H1 (cell line): ENCODE results near the gene THOC5.

Experiments used
- BACH1 ChIP-seq: IDR thresholded peaks from 2 replicates; pipeline ENCODE4 v1.6.1; 2012; ENCODE audit warnings: low read length, improper control_type of control experiment
- CEBPB ChIP-seq: IDR thresholded peaks from 2 replicates; pipeline ENCODE4 v1.6.1; 2012; ENCODE audit warnings: low read depth, low read length
- CTCF ChIP-seq, 3 experiments: IDR thresholded peaks; 1 replicate in 2 of 3; 2 replicates in 1 of 3; pipeline versions ENCODE4 v1.5.1 to v1.6.1; 2011; ENCODE audit warnings: low read length in 3 of 3, mild to moderate bottlenecking in 3 of 3, inconsistent platforms in 2 of 3, low read depth in 1 of 3, moderate library complexity in 1 of 3; ENCODE audit not compliant: insufficient read depth in 1 of 3; ENCODE audit errors: control extremely low read depth in 1 of 3
- EP300 ChIP-seq, 2 experiments: IDR thresholded peaks; 1 replicate in 1 of 2; 2 replicates in 1 of 2; pipeline ENCODE4 v1.6.1; 2011 to 2012; ENCODE audit warnings: low read depth in 2 of 2, low read length in 2 of 2, mild to moderate bottlenecking in 2 of 2, borderline replicate concordance in 1 of 2, inconsistent platforms in 1 of 2, moderate library complexity in 1 of 2
- EZH2 ChIP-seq: fragments of 200-600 bp; sonication (generic); IDR thresholded peaks from 2 replicates; pipeline ENCODE4 v1.7.1; 2012; ENCODE audit warnings: low read depth, mild to moderate bottlenecking, moderate library complexity, low read length, inconsistent platforms; ENCODE audit not compliant: severe bottlenecking
- GABPA ChIP-seq: IDR thresholded peaks from 2 replicates; pipeline ENCODE4 v1.6.1; 2011; ENCODE audit warnings: mild to moderate bottlenecking, low read length, moderate library complexity, borderline replicate concordance; ENCODE audit not compliant: insufficient read depth
- POLR2AphosphoS5 ChIP-seq: IDR thresholded peaks from 2 replicates; pipeline ENCODE4 v1.6.1; 2011; ENCODE audit warnings: low read depth, low read length
- RFX5 ChIP-seq: IDR thresholded peaks from 2 replicates; pipeline ENCODE4 v1.6.1; 2011; ENCODE audit warnings: low read depth, low read length, improper control_type of control experiment, borderline replicate concordance
- SP1 ChIP-seq: IDR thresholded peaks from 2 replicates; pipeline ENCODE4 v1.6.1; 2011; ENCODE audit warnings: low read depth, low read length
- SUZ12 ChIP-seq: fragments of 200-600 bp; sonication (generic); IDR thresholded peaks from 2 replicates; pipeline ENCODE4 v1.6.1; 2012; ENCODE audit warnings: mild to moderate bottlenecking, inconsistent platforms, low read length, moderate library complexity, mixed read lengths
- ZNF274 ChIP-seq: IDR thresholded peaks from 2 replicates; pipeline ENCODE4 v1.7.0; 2012; ENCODE audit warnings: low read length, borderline replicate concordance; ENCODE audit errors: extremely low read depth
- TF ChIP-seq, protein P1 (sequence below): IDR thresholded peaks from 2 replicates; pipeline ENCODE4 v1.6.1; 2012; ENCODE audit warnings: inconsistent platforms
- TF ChIP-seq, protein P2 (sequence below): IDR thresholded peaks from 2 replicates; pipeline ENCODE4 v1.6.1; 2011; ENCODE audit warnings: low read length, improper control_type of control experiment

GRCh38 chr22:29578462-29579200 lies 25.1 kb upstream of the THOC5 start:
- TF ChIP-seq CTCF (IDR thresholded peaks at IDR 0.05; ENCODE audit: control extremely low read depth in 1 of 3, insufficient read depth in 1 of 3, low read depth in 1 of 3, low read length in 3 of 3) (no peak), EP300 (IDR thresholded peaks at IDR 0.05; ENCODE audit: borderline replicate concordance in 1 of 2, low read depth in 2 of 2, low read length in 2 of 2) (no peak), SP1 (no peak), ZNF274 (no peak), GABPA (no peak), CEBPB (no peak), EZH2 (no peak), POLR2AphosphoS5 (no peak), BACH1 (no peak), SUZ12 (no peak), RFX5 (no peak)
- TF ChIP-seq, protein P1, sequence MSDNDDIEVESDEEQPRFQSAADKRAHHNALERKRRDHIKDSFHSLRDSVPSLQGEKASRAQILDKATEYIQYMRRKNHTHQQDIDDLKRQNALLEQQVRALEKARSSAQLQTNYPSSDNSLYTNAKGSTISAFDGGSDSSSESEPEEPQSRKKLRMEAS: no peak
- TF ChIP-seq, protein P2, sequence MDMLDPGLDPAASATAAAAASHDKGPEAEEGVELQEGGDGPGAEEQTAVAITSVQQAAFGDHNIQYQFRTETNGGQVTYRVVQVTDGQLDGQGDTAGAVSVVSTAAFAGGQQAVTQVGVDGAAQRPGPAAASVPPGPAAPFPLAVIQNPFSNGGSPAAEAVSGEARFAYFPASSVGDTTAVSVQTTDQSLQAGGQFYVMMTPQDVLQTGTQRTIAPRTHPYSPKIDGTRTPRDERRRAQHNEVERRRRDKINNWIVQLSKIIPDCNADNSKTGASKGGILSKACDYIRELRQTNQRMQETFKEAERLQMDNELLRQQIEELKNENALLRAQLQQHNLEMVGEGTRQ: no peak
